MCF 10A (cell line): ENCODE data around the gene REST. TPM values are rescaled to one million over a fixed set of nuclear protein-coding genes. Genes with fewer than 3 reads are reported as not detected.

Source experiments
- BruUV-seq: library from RNA; stranded (reverse); fragments of 400-500 nt; replicated peaks from 2 replicates; lab custom pipeline; 2021; lab: Mats Ljungman, UMichigan
- CTCF ChIA-PET: fragments of 300-600 bp; sonication (Branson Sonifier 250); formaldehyde crosslinking; extraction: SDS; loops from one replicate; lab custom pipeline; 2021; ENCODE audit warnings: antibody characterized with exemption, inconsistent platforms; lab: Yijun Ruan, JAX
- POLR2A ChIA-PET: fragments of 300-600, 350-650 bp; sonication (Branson Sonifier 250); formaldehyde crosslinking; extraction: SDS; loops from one replicate; lab custom pipeline; 2020; ENCODE audit warnings: antibody characterized with exemption, inconsistent platforms; lab: Yijun Ruan, JAX
- DNase-seq: peaks from one replicate; pipeline ENCODE4 v3.0.0-alpha.2; 2018; ENCODE audit not compliant: unreplicated experiment
- H3K27ac Mint-ChIP-seq: one replicate; pipeline ENCODE4 v1.8.0; 2022; ENCODE audit warnings: mild to moderate bottlenecking, low read depth, mixed read lengths; ENCODE audit not compliant: unreplicated experiment
- H3K27me3 Mint-ChIP-seq: one replicate; pipeline ENCODE4 v1.8.0; 2022; ENCODE audit warnings: mixed read lengths; ENCODE audit not compliant: insufficient read depth, unreplicated experiment
- H3K36me3 Mint-ChIP-seq: one replicate; pipeline ENCODE4 v1.8.0; 2022; ENCODE audit warnings: mild to moderate bottlenecking, moderate library complexity, mixed read lengths; ENCODE audit not compliant: insufficient read depth, unreplicated experiment
- H3K4me1 Mint-ChIP-seq: one replicate; pipeline ENCODE4 v1.8.0; 2022; ENCODE audit warnings: mixed read lengths; ENCODE audit not compliant: insufficient read depth, unreplicated experiment
- H3K4me3 Mint-ChIP-seq: one replicate; pipeline ENCODE4 v1.8.0; 2022; ENCODE audit warnings: mild to moderate bottlenecking, moderate library complexity, mixed read lengths; ENCODE audit not compliant: unreplicated experiment
- H3K9me3 Mint-ChIP-seq: one replicate; pipeline ENCODE4 v1.8.0; 2022; ENCODE audit warnings: mixed read lengths; ENCODE audit not compliant: unreplicated experiment
- CTCF ChIP-seq: fragments of 200-600 bp; IDR thresholded peaks from one replicate; pipeline ENCODE4 v1.8.0; 2022; ENCODE audit warnings: antibody characterized with exemption, mild to moderate bottlenecking; ENCODE audit not compliant: unreplicated experiment
- intact Hi-C: fragments of 100-400 bp; cut with micrococcal nuclease; formaldehyde crosslinking; loops from 2 replicates; pipeline ENCODE4 v1.14.1; 2022
- total RNA-seq: library from RNA; stranded (reverse); gene quantifications from 2 replicates; pipeline ENCODE4 v1.2.3, GENCODE V29; 2022

Gene REST
- total RNA-seq, 1 experiment from 2014 or later, result 50.5 TPM

- H3K27me3 Mint-ChIP-seq, result no peaks in the 10 kb centered on the region
- ChIA-PET CTCF (interaction anchor here (0.6 to 1.1 kb wide), 6 partner anchors 11 to 1971 kb away, joined by 3 to 5 read pairs (median 3); no protein-coding TSS in a partner anchor), POLR2A (interaction anchor here (0.6 to 6.0 kb wide), 32 partner anchors 10 to 1455 kb away, joined by 3 to 165 read pairs (median 5); partner anchors contain the start of genes AASDH, PAICS, PPAT and REST)
- H3K9me3 Mint-ChIP-seq, result no peaks in the 10 kb centered on the region
- intact Hi-C loops, result no loop called here
- no peak for TF ChIP-seq CTCF
- peak overlapping the region; percentile 97 for H3K27ac Mint-ChIP-seq
- H3K4me3 Mint-ChIP-seq, result peak overlapping the region; percentile 97
- H3K4me1 Mint-ChIP-seq, result peaks cover 24% of the 10 kb centered on the region
- DNase-seq, result peak; percentile 36
- no TSS peak for BruUV-seq
- peaks cover 47% of the 10 kb centered on the region for H3K36me3 Mint-ChIP-seq
These were observed 71.8 kb downstream of the REST start for GRCh38 chr4:56979421-56980072.

DNA sequence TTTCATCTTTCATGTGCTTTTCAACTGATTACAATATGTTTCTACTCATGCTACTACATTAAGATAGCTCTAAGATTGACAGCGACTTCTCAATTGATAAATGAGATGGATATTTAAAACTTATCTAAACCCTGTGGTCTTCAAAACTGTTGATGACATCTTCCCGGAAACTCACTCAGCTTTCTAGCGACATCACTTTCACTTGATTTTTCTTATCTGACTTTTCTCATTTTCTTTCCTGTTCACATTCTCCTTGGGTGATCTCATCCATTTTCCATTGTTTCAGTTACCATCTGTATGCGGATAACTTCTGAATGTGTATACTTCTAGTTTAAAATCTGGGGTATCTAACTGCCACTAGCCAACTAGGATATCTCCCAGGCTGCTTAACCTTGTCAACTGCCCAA, 74.1 kb downstream of the REST start:
- no peak overlapping the region for H3K27ac Mint-ChIP-seq
- H3K4me1 Mint-ChIP-seq, result peaks cover 27% of the 10 kb centered on the region
- DNase-seq, result no peak
- TF ChIP-seq CTCF, result no peak
- POLR2A ChIA-PET, result interaction anchor here (1.0 to 1.1 kb wide), 2 partner anchors 18 to 44 kb away, joined by 3 read pairs; no protein-coding TSS in a partner anchor
- peaks cover 46% of the 10 kb centered on the region for H3K36me3 Mint-ChIP-seq
- H3K27me3 Mint-ChIP-seq, result no peaks in the 10 kb centered on the region
- no peaks in the 10 kb centered on the region for H3K9me3 Mint-ChIP-seq
- no TSS peak for BruUV-seq
- intact Hi-C loops, result no loop called here
- CTCF ChIA-PET, result interaction anchor here (0.7 kb wide), 1 partner anchor 491 kb away, joined by 4 read pairs; no protein-coding TSS in a partner anchor
- H3K4me3 Mint-ChIP-seq, result peak overlapping the region; percentile 56

- no peak overlapping the region for H3K4me3 Mint-ChIP-seq
- H3K27ac Mint-ChIP-seq, result no peak overlapping the region
- H3K36me3 Mint-ChIP-seq, result peaks cover 58% of the 10 kb centered on the region
- peaks cover 40% of the 10 kb centered on the region for H3K4me1 Mint-ChIP-seq
- ChIA-PET POLR2A (interaction anchor here (0.7 to 8.2 kb wide), 2 partner anchors 8 to 1567 kb away, joined by 3 to 69 read pairs; partner anchors contain the start of genes NOA1 and POLR2B), CTCF (interaction anchor here (1.1 to 1.8 kb wide), 2 partner anchors 9 to 52 kb away, joined by 4 to 5 read pairs; partner anchors contain the start of gene NOA1)
- no peak for DNase-seq
- no peaks in the 10 kb centered on the region for H3K27me3 Mint-ChIP-seq
- no peaks in the 10 kb centered on the region for H3K9me3 Mint-ChIP-seq
- TF ChIP-seq CTCF, result no peak
- BruUV-seq, result no TSS peak
- intact Hi-C loops, result no loop called here
These were observed 78.5 kb downstream of the REST start for GRCh38 chr4:56986192-56986591.

DNA sequence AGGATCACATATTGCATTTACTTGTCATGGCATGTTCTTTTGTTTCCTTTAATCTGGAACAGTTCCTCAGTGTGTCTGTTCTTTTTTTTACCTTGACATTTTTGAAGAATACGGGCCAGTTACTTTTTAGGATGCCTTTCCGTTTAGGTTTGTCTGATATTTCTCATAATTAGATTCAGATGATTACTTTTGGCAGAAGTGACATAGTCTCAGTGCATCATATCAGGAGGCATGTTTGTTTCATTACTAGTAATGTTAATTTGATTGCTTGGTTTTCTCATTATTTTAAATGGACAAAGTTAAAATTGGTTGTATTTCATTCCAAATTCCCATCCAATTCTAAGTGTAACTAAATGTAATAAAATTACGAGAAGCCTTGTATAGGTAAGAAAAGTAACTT, 79.3 kb downstream of the REST start:
- Mint-ChIP-seq H3K4me1 (peaks cover 33% of the 10 kb centered on the region), H3K4me3 (no peak overlapping the region), H3K27ac (no peak overlapping the region), H3K9me3 (no peaks in the 10 kb centered on the region), H3K27me3 (no peaks in the 10 kb centered on the region), H3K36me3 (peaks cover 62% of the 10 kb centered on the region)
- intact Hi-C loops, result no loop called here
- ChIA-PET CTCF (interaction anchor here (0.6 to 1.8 kb wide), 3 partner anchors 9 to 301 kb away, joined by 4 to 5 read pairs (median 5); partner anchors contain the start of gene NOA1), POLR2A (interaction anchor here (8.2 kb wide), 1 partner anchor 9 kb away, joined by 69 read pairs; the partner anchor contains the start of genes NOA1 and POLR2B)
- BruUV-seq, result no TSS peak
- no peak for TF ChIP-seq CTCF
- DNase-seq, result no peak
